Heart left ventricle (tissue), 13 donors: ENCODE results near the gene GAB2.

Experiments used
- CTCF ChIP-seq, 12 donors: fragments of 200-600 bp; sonication (generic) in 4 of 12; IDR thresholded peaks; one replicate each; pipeline versions ENCODE4 v1.5.0 to v1.8.0; 2018 to 2022; ENCODE audit warnings: antibody characterized with exemption in 12 of 12, mild to moderate bottlenecking in 5 of 12
- POLR2A ChIP-seq, 2 donors: fragments of 450-650 bp; IDR thresholded peaks; one replicate each; pipeline ENCODE4 v1.6.1; 2017; ENCODE audit warnings: antibody characterized with exemption in 2 of 2, mild to moderate bottlenecking in 2 of 2, moderate library complexity in 2 of 2
- donor health status: ischemic (EF 13 %, LVEDD 7.1; RV severe dilation, severe dysfunction).
- donor health status: DM: no; HTN: yes; CAD: no.
- donor health status: DM: no; HTN: no; CAD: no.
- donor health status: ischemic (EF 25% LVEDD 6.9; RV normal size, moderate dysfunction).
- donor health status: ischemic (EF 25% LVEDD 5.7; RV mildly dilated, moderate dysfunction).
- donor health status: ischemic (EF 35%, LVEDD 5.7; RV mildly dilated, moderate dysfunction).
- donor health status: nonischemic (EF 11% LVEDD 7.7; RV severe dilation, severe dysfunction).
- donor health status: DM: yes; HTN: yes; CAD: no.
- donor health status: PGD.
- donor health status: ischemic (EF 29% LVEDD 5.4; RV normal size, mild dysfunction).
- donor health status: nonischemic (EF 23%, LVEDD 6.1; RV moderate dilation, normal function).

- peak; percentile 56 to 83 (median 74) for TF ChIP-seq CTCF (IDR thresholded peaks at IDR 0.05)
- no peak for TF ChIP-seq POLR2A (IDR thresholded peaks at IDR 0.05)
Observed at GRCh38 chr11:78420255-78420764, 2.7 kb upstream of the GAB2 start.
